Naive thymus-derived CD8-positive, alpha-beta T cell (primary cell): ENCODE measurements around the gene ZBTB43. TPM values are rescaled to one million over a fixed set of nuclear protein-coding genes. Genes with fewer than 3 reads are reported as not detected.

Source experiments
- ATAC-seq, 2 donors: fragments of 150-1000 bp; cut with Tn5 transposase in 1 of 2; sonication (Bioruptor Pico), chemical (Tn5 transposase) in 1 of 2; 1 replicate in 1 of 2; 2 replicates in 1 of 2; pipeline ENCODE4 v1.10.0; 2021; ENCODE audit warnings: mild to moderate bottlenecking in 2 of 2, moderate library complexity in 2 of 2
- POLR2A ChIA-PET: fragments of 350-600 bp; sonication (Branson Sonifier 250); formaldehyde crosslinking; loops from one replicate; lab custom pipeline; 2021; ENCODE audit warnings: antibody characterized with exemption; lab: Charles Lee
- DNase-seq, 10 donors: peaks; one replicate each; pipeline versions ENCODE4 v3.0.0 to v3.0.0-alpha.2; 2020 to 2022
- H3K27ac Mint-ChIP-seq, 10 donors: one replicate each; pipeline ENCODE4 v1.8.0; 2020 to 2022; ENCODE audit warnings: mild to moderate bottlenecking in 10 of 10, mixed read lengths in 10 of 10, moderate library complexity in 4 of 10, inconsistent platforms in 1 of 10
- H3K27me3 Mint-ChIP-seq, 5 donors: one replicate each; pipeline ENCODE4 v1.8.0; 2021 to 2022; ENCODE audit warnings: mixed read lengths in 5 of 5
- H3K36me3 Mint-ChIP-seq, 3 donors: one replicate each; pipeline ENCODE4 v1.8.0; 2020 to 2022; ENCODE audit warnings: mixed read lengths in 3 of 3, mild to moderate bottlenecking in 2 of 3, inconsistent platforms in 1 of 3
- H3K4me1 Mint-ChIP-seq, 4 donors: one replicate each; pipeline ENCODE4 v1.8.0; 2021 to 2022; ENCODE audit warnings: mixed read lengths in 4 of 4
- H3K4me3 Mint-ChIP-seq, 10 donors: one replicate each; pipeline ENCODE4 v1.8.0; 2020 to 2022; ENCODE audit warnings: mild to moderate bottlenecking in 10 of 10, mixed read lengths in 10 of 10, moderate library complexity in 6 of 10, inconsistent platforms in 1 of 10
- H3K9me3 Mint-ChIP-seq, 9 donors: one replicate each; pipeline ENCODE4 v1.8.0; 2020 to 2022; ENCODE audit warnings: mixed read lengths in 9 of 9, mild to moderate bottlenecking in 3 of 9, inconsistent platforms in 1 of 9, moderate library complexity in 1 of 9
- polyA plus RNA-seq, 3 donors: library from polyadenylated mRNA; unstranded; fragments of 300-500 nt; fragmentation: Illumina TruSeq; gene quantifications; one replicate each; pipeline ENCODE4 v1.2.3, GENCODE V29; 2021
- total RNA-seq, 8 experiments: library from RNA in 2 of 8; stranded (reverse) in 2 of 8; gene quantifications; one replicate each; pipeline ENCODE4 v1.2.3 and lab custom pipeline; 2021 to 2026

Gene ZBTB43, protein sequence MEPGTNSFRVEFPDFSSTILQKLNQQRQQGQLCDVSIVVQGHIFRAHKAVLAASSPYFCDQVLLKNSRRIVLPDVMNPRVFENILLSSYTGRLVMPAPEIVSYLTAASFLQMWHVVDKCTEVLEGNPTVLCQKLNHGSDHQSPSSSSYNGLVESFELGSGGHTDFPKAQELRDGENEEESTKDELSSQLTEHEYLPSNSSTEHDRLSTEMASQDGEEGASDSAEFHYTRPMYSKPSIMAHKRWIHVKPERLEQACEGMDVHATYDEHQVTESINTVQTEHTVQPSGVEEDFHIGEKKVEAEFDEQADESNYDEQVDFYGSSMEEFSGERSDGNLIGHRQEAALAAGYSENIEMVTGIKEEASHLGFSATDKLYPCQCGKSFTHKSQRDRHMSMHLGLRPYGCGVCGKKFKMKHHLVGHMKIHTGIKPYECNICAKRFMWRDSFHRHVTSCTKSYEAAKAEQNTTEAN
- total RNA-seq (10 to 100 TPM; 22.5 to 29.3 TPM), polyA plus RNA-seq (10 to 100 TPM in 1 of 3 donors, 1 to 10 TPM in 2; 6.9 to 14.9 (median 9.1) TPM), total RNA-seq (lab: John Stamatoyannopoulos, UW) (29.0 to 65.9 (median 33.1) reads per million in 6 experiments)

DNA sequence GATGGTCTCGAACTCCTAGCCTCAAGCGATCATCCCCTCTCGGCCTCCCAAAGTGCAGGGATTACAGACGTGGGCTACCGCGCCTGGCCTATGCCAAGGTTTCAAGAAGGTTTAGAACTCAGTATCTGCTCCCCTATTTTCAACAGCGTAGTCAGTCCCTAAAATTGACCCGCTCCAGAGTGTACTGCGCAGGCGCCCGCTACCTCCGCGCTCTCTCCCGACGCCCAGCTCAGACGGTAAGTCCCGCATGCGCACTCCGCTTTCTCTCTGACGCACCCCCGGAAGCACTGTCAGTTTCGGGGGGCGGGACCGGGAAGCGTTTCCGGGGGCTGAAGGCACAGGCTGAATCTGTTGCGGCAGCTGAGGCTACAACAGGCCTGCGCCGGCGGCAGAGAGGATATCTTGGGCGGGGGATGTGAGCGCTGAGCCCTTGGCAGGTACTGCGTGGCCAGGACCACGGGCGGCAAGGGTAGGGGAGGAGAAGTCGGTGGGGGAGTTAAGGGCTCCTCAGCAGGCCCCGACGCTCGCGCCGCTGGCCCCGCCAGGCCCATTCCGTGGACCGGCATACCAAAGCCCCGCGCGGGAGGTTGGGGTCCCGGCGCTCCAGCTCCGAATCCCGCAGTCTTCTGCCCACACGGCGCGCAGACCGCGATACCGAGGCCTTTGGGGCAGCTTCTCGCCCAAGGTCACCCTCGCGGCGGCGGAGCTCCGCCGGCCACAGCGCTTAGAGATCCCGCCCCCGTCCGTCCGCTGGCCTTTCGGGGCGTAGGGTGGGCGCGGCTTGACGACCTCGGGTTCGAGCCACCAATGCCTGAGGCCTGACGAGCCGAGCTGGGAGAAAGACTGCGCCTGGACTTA lies at the start of gene ZBTB43:
Gene ZBTB43, plus strand, starts transcription at position 345 of the 858 bp plus-strand sequence. CDS start 27,470 bp downstream, outside the sequence.
- peak; percentile 93 to 94 for ATAC-seq
- peak within 1 kb of the TSS; percentile 95 to 99 (median 96) for H3K27ac Mint-ChIP-seq
- peaks cover 0 to 2% (median 0%) of the 10 kb centered on the region in 5 donors for H3K27me3 Mint-ChIP-seq
- peaks cover 0 to 11% (median 0%) of the 10 kb centered on the region in 9 donors for H3K9me3 Mint-ChIP-seq
- H3K36me3 Mint-ChIP-seq = peaks cover 0 to 19% (median 5%) of the 10 kb centered on the region in 3 donors
- peaks cover 20 to 48% (median 46%) of the 10 kb centered on the region in 4 donors for H3K4me1 Mint-ChIP-seq
- POLR2A ChIA-PET = interaction anchor here (0.6 to 1.6 kb wide), 6 partner anchors 12 to 100 kb away, joined by 3 to 7 read pairs (median 3); no protein-coding TSS in a partner anchor
- peak within 1 kb of the TSS; percentile 91 to 99 (median 95) for H3K4me3 Mint-ChIP-seq
- peak; percentile 95 to 99 (median 98) for DNase-seq

DNA sequence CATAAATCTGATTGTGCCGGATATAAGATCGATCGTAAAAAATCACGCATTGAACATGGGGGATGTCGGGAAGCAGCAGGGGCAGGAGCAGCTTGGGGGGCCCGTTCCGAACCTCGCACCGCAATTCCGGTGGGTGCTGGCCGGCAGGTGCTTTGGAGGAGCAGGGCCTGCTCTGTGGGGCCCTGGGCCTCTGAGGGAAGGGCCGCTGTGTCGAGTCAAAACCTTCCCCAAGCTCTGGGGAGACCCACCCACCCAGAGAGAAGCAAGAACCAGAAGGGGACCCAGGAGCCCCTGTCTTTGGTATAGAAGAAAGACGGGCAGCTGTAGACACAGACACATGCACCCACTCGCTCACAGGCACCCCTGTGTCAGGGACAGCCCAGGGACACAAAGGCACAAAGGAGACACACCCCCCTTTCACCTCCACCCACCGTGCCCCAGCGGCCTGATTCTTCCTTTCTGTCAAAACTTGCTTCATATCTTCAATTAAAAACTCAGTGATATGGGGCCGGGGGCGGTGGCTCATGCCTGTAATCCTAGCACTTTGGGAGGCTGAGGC lies 49.4 kb upstream of the ZBTB43 start:
- ATAC-seq = no peak
- H3K4me3 Mint-ChIP-seq = no peak overlapping the region
- no peak for DNase-seq
- no peaks in the 10 kb centered on the region for H3K36me3 Mint-ChIP-seq
- peaks cover 0 to 3% (median 0%) of the 10 kb centered on the region in 5 donors for H3K27me3 Mint-ChIP-seq
- no peak overlapping the region for H3K27ac Mint-ChIP-seq
- peaks cover 0 to 5% (median 0%) of the 10 kb centered on the region in 4 donors for H3K4me1 Mint-ChIP-seq
- POLR2A ChIA-PET = interaction anchor here (1.0 kb wide), 1 partner anchor 32 kb away, joined by 4 read pairs; no protein-coding TSS in a partner anchor
- no peaks in the 10 kb centered on the region for H3K9me3 Mint-ChIP-seq

DNA sequence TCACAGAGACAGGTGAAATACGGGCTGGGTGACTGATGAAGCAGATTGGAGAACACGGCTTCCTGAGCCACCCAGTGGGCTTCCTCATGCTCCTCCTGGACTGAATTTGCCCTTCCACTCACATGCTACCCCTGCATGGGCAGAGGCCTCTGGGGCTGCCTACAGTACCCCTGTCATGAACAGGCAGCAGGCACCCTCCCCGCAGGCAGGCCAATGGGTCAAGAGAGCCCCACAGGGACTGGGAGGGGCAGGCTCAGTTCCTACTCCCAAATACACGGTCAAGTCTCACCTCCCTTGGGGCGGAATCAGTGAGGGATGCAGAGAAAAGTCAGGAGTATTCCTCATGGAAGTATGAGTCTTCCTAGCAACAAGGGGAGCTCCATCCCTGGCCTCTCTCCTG lies 48.6 kb upstream of the ZBTB43 start:
- H3K4me3 Mint-ChIP-seq = no peak overlapping the region
- ATAC-seq = no peak
- DNase-seq = no peak
- no peak overlapping the region for H3K27ac Mint-ChIP-seq
- H3K9me3 Mint-ChIP-seq = no peaks in the 10 kb centered on the region
- POLR2A ChIA-PET = no interaction called here
- H3K4me1 Mint-ChIP-seq = peaks cover 0 to 3% (median 0%) of the 10 kb centered on the region in 4 donors
- no peaks in the 10 kb centered on the region for H3K36me3 Mint-ChIP-seq
- H3K27me3 Mint-ChIP-seq = peaks cover 0 to 3% (median 0%) of the 10 kb centered on the region in 5 donors

DNA sequence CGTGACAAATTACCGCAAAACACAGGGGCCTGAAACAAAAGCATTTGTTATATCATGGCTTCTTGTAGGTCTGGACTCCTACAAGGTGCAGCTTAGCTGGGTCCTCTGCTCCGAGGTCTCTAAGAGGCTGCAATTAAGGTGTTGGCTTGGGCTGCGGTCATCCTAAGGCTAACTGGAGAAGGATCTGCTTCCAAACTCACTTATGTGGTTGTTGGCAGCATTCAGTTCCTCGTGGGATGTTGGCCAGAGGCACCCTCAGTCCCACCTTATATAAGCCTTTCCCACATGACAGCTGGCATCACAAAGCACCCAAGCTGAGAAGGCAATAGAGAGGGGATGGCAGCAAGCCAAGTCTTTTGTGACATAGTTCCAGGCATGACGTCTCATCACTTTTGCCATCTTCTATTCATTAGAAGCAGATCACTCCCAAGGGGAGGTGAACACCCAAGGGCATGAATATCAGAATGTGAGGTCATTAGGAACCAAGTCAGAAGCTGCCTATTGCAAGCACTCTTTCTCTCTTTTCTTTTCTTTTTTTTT lies 47.9 kb upstream of the ZBTB43 start:
- H3K4me1 Mint-ChIP-seq = peaks cover 0 to 3% (median 0%) of the 10 kb centered on the region in 4 donors
- no peaks in the 10 kb centered on the region for H3K9me3 Mint-ChIP-seq
- POLR2A ChIA-PET = interaction anchor here (1.5 kb wide), 1 partner anchor 34 kb away, joined by 3 read pairs; no protein-coding TSS in a partner anchor
- H3K27ac Mint-ChIP-seq = no peak overlapping the region
- H3K27me3 Mint-ChIP-seq = peaks cover 0 to 3% (median 0%) of the 10 kb centered on the region in 5 donors
- no peaks in the 10 kb centered on the region for H3K36me3 Mint-ChIP-seq
- DNase-seq (no peak), ATAC-seq (no peak)
- no peak overlapping the region for H3K4me3 Mint-ChIP-seq

DNA sequence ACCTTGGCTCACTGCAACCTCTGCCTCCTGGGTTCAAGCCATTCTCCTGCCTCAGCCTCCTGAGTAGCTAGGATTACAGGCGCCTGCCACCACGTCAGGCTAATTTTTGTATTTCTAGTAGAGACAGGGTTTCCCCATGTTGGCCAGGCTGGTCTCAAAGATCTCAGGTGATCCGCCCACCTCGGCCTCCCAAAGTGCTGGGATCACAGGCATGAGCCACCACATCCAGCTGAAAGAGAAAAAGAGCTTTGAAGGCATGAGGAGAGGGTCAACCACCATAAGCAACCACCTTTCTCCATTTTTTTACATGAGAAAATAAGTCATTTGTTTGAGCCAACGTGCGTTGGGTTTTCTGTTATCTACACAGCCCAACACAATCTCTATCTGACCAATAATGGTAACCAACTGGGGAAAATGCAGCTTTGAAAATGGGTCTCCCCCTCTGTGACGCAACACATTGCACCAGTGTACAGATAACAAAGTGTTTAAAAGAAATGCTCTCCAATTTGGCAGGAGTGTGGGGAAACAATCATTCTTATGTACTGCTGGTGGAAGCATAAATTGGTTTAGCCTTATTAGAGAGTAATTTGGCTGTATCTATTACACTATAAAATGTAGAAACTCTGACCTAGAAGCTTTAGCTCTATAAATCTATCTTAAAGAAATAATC lies 45.8 kb upstream of the ZBTB43 start:
- Mint-ChIP-seq H3K36me3 (no peaks in the 10 kb centered on the region), H3K9me3 (no peaks in the 10 kb centered on the region), H3K27ac (peak overlapping the region in 1 of 10 donors; percentile 84), H3K27me3 (peaks cover 0 to 2% (median 0%) of the 10 kb centered on the region in 5 donors), H3K4me1 (no peaks in the 10 kb centered on the region), H3K4me3 (no peak overlapping the region)
- DNase-seq (no peak), ATAC-seq (no peak)
- POLR2A ChIA-PET = no interaction called here

DNA sequence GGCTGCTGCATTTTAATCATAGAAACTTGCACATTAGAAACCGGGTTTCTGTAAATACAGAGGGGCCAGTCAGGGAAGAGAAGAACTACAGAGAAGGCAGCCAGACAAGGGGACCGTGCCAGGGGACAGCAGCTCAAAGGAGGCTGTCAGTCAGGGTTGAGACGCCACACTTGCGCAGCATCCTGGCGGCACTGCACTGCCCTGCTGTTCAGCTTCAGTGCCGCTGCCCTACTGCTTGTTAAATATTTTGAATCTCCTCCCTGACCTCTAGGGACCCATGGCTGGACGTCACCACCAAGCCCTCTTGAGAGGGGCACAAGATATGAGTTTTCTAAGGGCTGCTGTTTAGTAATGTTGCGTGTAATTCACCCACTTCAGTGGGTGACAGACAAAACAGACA lies 43.6 kb upstream of the ZBTB43 start:
- Mint-ChIP-seq H3K27me3 (peaks cover 0 to 2% (median 0%) of the 10 kb centered on the region in 5 donors), H3K4me1 (no peaks in the 10 kb centered on the region), H3K4me3 (no peak overlapping the region), H3K27ac (peak overlapping the region in 1 of 10 donors; percentile 33), H3K9me3 (no peaks in the 10 kb centered on the region), H3K36me3 (no peaks in the 10 kb centered on the region)
- ATAC-seq (no peak), DNase-seq (no peak)
- POLR2A ChIA-PET = no interaction called here

DNA sequence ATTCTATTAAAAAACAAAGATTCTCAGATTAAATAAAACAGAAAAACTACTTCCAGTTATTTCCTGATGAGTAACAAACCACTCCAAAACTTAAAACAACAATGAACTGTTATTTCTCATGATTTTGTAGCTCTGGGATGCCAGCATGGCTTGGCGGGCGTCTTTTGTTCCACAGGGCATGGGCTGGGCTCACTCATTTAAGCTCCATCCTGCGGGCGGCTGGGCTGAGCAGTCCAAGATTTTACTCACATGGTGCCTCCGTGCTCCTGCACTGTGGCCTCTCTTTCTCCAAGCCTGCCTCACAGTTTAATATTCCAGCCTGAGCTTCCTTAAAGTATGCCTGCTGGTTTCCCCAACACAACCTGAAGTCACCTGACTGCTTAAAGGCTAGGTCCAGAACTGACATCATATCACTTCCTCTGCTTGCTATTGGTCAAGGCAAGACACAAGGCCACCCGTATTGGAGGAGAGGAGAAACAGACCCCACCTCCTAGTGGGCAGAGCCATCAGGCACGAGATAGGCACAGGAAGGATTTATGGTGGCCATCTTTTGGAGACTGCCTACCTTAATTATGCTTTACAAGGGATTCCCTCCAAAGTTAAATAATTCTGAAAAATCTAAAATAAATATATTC lies 41.6 kb upstream of the ZBTB43 start:
- ATAC-seq = no peak

DNA sequence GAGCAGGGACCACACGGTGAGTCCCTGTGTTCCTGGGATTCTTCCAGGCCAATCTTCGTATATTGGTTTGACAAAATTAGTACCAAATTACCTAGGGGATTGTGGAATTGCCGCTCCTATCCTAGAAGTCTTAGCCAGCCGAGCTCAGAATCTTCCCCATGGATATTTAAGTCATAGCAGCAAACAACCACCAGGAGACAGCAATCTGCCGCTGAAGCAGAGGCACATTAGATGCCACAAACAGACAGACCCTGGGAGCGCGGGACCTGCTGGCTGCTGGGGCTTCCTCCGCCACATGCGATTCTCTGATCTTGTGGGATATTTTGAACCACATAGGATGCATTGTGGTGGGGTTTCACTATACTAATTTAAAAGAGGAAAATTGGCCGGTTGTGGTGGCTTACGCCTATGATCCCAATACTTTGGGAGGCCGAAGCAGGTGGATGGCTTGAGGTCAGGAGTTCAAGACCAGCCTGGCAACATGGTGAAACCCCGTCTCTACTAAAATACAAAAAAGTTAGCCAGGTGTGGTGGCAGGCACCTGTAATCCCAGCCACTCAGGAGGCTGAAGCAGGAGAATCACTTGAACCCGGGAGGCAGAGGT lies 31.7 kb upstream of the ZBTB43 start:
- peaks cover 0 to 1% (median 0%) of the 10 kb centered on the region in 9 donors for H3K9me3 Mint-ChIP-seq
- POLR2A ChIA-PET = no interaction called here
- peaks cover 0 to 5% (median 2%) of the 10 kb centered on the region in 3 donors for H3K36me3 Mint-ChIP-seq
- no peaks in the 10 kb centered on the region for H3K4me1 Mint-ChIP-seq
- ATAC-seq = peak; percentile 29 to 49
- H3K4me3 Mint-ChIP-seq = no peak overlapping the region
- H3K27ac Mint-ChIP-seq = peak overlapping the region in 1 of 10 donors; percentile 44
- no peak for DNase-seq
- H3K27me3 Mint-ChIP-seq = peaks cover 5 to 16% (median 12%) of the 10 kb centered on the region in 5 donors

More for the DNA sequence above, 41.6 kb upstream of the ZBTB43 start:
- Mint-ChIP-seq H3K9me3 (no peaks in the 10 kb centered on the region), H3K36me3 (no peaks in the 10 kb centered on the region), H3K27me3 (peaks cover 0 to 2% (median 0%) of the 10 kb centered on the region in 5 donors), H3K27ac (peak overlapping the region in 1 of 10 donors; percentile 77), H3K4me1 (no peaks in the 10 kb centered on the region), H3K4me3 (no peak overlapping the region)
- POLR2A ChIA-PET = no interaction called here
- no peak for DNase-seq

DNA sequence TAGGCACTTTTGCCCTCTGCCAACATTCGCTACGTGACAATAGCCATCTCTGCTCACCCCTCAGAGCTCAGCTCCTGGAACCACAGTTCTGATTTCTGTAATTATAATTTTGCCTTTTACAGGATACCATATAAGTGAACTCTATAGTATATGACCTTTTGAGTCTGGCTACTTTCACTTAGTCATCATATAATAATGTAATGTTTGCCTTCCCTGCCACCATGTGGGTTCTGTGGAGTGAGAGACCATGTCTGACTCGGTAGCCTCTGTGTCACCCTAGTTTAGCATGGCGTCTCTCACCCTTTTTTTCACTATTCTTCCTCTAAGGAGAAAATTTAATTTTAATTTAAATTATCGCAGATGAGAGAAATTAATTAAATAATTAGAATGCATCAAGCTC lies 28.9 kb upstream of the ZBTB43 start:
- POLR2A ChIA-PET = interaction anchor here (1.3 kb wide), 1 partner anchor 69 kb away, joined by 3 read pairs; no protein-coding TSS in a partner anchor
- H3K27me3 Mint-ChIP-seq = peaks cover 9 to 30% (median 23%) of the 10 kb centered on the region in 5 donors
- DNase-seq (no peak), ATAC-seq (no peak)
- no peaks in the 10 kb centered on the region for H3K4me1 Mint-ChIP-seq
- no peaks in the 10 kb centered on the region for H3K9me3 Mint-ChIP-seq
- H3K36me3 Mint-ChIP-seq = no peaks in the 10 kb centered on the region
- no peak overlapping the region for H3K4me3 Mint-ChIP-seq
- no peak overlapping the region for H3K27ac Mint-ChIP-seq

DNA sequence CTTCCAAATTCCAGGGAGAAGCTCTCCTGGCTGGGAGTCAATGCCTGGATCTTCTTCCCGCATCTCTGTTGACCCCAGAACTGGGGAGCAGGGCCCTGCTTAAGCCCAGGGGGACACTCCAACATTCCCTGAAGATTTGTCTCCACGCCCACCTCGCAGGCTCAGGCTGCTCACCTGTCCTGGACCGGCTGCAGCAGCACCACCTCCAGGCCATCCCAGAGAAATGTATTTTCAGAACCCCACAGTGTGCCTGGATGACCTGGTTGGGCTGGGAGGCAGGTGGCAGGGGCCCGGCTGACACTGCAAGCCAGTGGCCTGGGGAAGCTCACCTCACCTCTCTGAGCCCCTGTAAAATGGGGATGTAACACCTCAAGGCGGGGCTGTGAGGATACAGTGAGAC lies 27.1 kb upstream of the ZBTB43 start:
- Mint-ChIP-seq H3K4me1 (no peaks in the 10 kb centered on the region), H3K36me3 (no peaks in the 10 kb centered on the region), H3K27me3 (peaks cover 13 to 30% (median 25%) of the 10 kb centered on the region in 5 donors), H3K27ac (no peak overlapping the region), H3K9me3 (no peaks in the 10 kb centered on the region), H3K4me3 (no peak overlapping the region)
- DNase-seq (no peak), ATAC-seq (no peak)
- POLR2A ChIA-PET = no interaction called here

DNA sequence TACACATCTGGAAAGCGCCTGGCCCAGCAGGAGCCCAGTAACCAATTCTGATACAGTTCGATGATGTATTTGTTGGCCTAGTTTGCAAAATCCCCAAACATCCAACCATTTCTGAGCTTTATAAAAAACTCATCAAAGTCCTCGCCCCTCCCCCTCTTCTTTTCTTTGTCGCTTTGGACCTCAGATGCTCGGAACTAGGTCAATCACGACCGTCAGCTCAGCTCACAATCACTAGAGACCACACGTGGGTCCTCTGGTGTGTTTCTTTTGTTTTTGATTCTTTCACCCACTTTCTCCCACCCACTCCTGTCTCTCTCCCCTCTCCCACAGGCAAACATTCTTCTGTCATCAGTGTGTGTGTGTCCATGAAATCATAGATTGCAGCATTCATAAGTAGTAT lies 26.7 kb upstream of the ZBTB43 start:
- H3K27me3 Mint-ChIP-seq = peaks cover 13 to 30% (median 28%) of the 10 kb centered on the region in 5 donors
- no peaks in the 10 kb centered on the region for H3K9me3 Mint-ChIP-seq
- POLR2A ChIA-PET = no interaction called here
- H3K36me3 Mint-ChIP-seq = no peaks in the 10 kb centered on the region
- DNase-seq (no peak), ATAC-seq (no peak)
- H3K4me3 Mint-ChIP-seq = no peak overlapping the region
- H3K27ac Mint-ChIP-seq = peak overlapping the region in 1 of 10 donors; percentile 40
- no peaks in the 10 kb centered on the region for H3K4me1 Mint-ChIP-seq
